Fibroblast of lung (primary cell): ENCODE results near the gene TRAPPC2L. TPM values are rescaled to one million over a fixed set of nuclear protein-coding genes. Genes with fewer than 3 reads are reported as not detected.
A peak's percentile ranks its signal among the peaks of the same experiment; 100 is the strongest.

Experiments
- DNase-seq, 2 donors: peaks; one replicate each; pipeline versions ENCODE4 v3.0.0 to v3.0.0-alpha.2; 2010; ENCODE audit warnings: low read depth in 2 of 2
- H2AFZ ChIP-seq: 2 replicates; pipeline ENCODE4 v1.5.1; 2012; ENCODE audit warnings: low read length, control low read depth, inconsistent platforms
- H3K27ac ChIP-seq: 2 replicates; pipeline ENCODE4 v1.5.1; 2011; ENCODE audit warnings: low read length, control low read depth; ENCODE audit not compliant: insufficient read depth
- H3K27me3 ChIP-seq: 2 replicates; pipeline ENCODE4 v1.5.1; 2011; ENCODE audit warnings: mild to moderate bottlenecking, low read length; ENCODE audit not compliant: control insufficient read depth, insufficient read depth
- H3K36me3 ChIP-seq: 2 replicates; pipeline ENCODE4 v1.5.1; 2011; ENCODE audit warnings: low read length; ENCODE audit not compliant: control insufficient read depth, insufficient read depth
- H3K4me1 ChIP-seq: 2 replicates; pipeline ENCODE4 v1.5.1; 2011; ENCODE audit warnings: low read length; ENCODE audit not compliant: control insufficient read depth, insufficient read depth; ENCODE audit errors: extremely low read depth
- H3K4me2 ChIP-seq: 2 replicates; pipeline ENCODE4 v1.5.1; 2011; ENCODE audit warnings: low read length, control low read depth; ENCODE audit not compliant: insufficient read depth; ENCODE audit errors: extremely low read depth
- H3K4me3 ChIP-seq, 4 experiments: fragments of 200-600 bp in 1 of 4; sonication (generic) in 1 of 4; replicated peaks in 1 of 4; 2 replicates each; pipeline ENCODE4 v1.5.1; 2011 to 2016; ENCODE audit warnings: low read length in 4 of 4, low read depth in 3 of 4, mild to moderate bottlenecking in 3 of 4, control low read depth in 2 of 4, inconsistent platforms in 1 of 4, mixed read lengths in 1 of 4; ENCODE audit not compliant: insufficient read depth in 1 of 4; ENCODE audit errors: control extremely low read depth in 1 of 4
- H3K79me2 ChIP-seq: 2 replicates; pipeline ENCODE4 v1.5.1; 2012; ENCODE audit warnings: mild to moderate bottlenecking, low read length, inconsistent platforms; ENCODE audit not compliant: control insufficient read depth, insufficient read depth
- H3K9ac ChIP-seq: 2 replicates; pipeline ENCODE4 v1.5.1; 2011; ENCODE audit warnings: mild to moderate bottlenecking, low read length, control low read depth; ENCODE audit not compliant: insufficient read depth
- H3K9me3 ChIP-seq: 2 replicates; pipeline ENCODE4 v1.5.1; 2012; ENCODE audit warnings: low read depth, low read length; ENCODE audit not compliant: control insufficient read depth, insufficient read depth
- H4K20me1 ChIP-seq: 2 replicates; pipeline ENCODE4 v1.5.1; 2011; ENCODE audit warnings: low read length; ENCODE audit not compliant: control insufficient read depth, insufficient read depth; ENCODE audit errors: extremely low read depth
- EZH2 ChIP-seq: IDR thresholded peaks from 2 replicates; pipeline ENCODE4 v1.5.1; 2012; ENCODE audit warnings: low read length, control low read depth, mild to moderate bottlenecking; ENCODE audit errors: missing control alignments
- polyA plus RNA-seq, 2 donors: library from polyadenylated mRNA; depleted of rRNA in 1 of 2; stranded (reverse) in 1 of 2; unstranded in 1 of 2; fragments of >200 nt; gene quantifications; 2 replicates each; pipeline ENCODE4 v1.2.1, GENCODE V29; 2011 to 2012; ENCODE audit warnings: missing spikeins in 1 of 2
- total RNA-seq: library from RNA; depleted of rRNA; stranded (reverse); fragments of >200 nt; gene quantifications from 2 replicates; pipeline ENCODE4 v1.2.1, GENCODE V29; 2014
- TF ChIP-seq, protein P1 (sequence below), 2 donors: IDR thresholded peaks in 1 of 2; conservative IDR thresholded peaks in 1 of 2; 1 replicate in 1 of 2; 2 replicates in 1 of 2; pipeline ENCODE4 v1.5.1; 2011 to 2012; ENCODE audit warnings: low read length in 2 of 2, control low read depth in 1 of 2, inconsistent platforms in 1 of 2, low read depth in 1 of 2, mild to moderate bottlenecking in 1 of 2

Gene TRAPPC2L
- total and polyA plus RNA-seq, 2 donors (not counting 1 experiment from before 2014, with no cell fraction given): 47.7 to 63.7 TPM

DNA sequence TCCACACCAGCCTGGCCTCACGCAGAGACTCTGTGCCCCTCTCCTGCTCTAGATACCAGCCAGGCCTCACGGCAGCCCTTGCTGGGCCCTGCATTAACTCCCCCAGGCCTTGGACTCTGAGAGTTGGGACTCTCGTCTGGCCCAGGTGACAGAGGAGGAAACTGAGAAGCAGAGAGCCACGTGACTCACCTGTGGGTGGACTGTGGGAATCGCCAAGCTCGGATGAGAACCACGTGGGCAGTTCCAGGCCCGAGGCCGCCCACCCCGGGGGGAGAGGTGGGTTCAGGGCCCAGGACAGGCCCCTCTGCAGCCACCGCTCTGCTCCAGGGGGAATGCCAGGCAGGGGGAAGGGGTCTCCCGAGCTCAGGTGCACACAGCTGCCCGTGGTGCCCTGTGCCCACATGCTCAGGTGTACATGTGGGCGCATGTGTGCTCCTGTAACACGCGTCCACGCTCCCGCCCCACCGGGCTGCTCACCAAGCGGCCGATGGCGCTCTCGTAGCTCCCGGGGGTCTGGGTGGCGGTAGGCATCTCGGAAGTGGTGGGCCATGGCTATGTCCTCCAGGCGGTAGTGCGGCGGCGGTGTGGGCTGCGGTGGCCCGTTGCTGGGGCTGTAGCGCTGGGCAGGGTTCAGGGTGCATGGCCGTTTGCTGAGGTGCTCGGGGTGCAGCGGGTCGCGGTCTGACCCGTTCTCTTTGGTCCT, 27.8 kb downstream of the TRAPPC2L start:
- H3K4me3 ChIP-seq: no peak overlapping the region
- no peak overlapping the region for H3K4me2 ChIP-seq
- H2AFZ ChIP-seq: no peak overlapping the region
- H3K36me3 ChIP-seq: no peaks in the 10 kb centered on the region
- no peak overlapping the region for H3K27ac ChIP-seq
- no peaks in the 10 kb centered on the region for H3K9me3 ChIP-seq
- no peaks in the 10 kb centered on the region for H3K27me3 ChIP-seq
- H3K4me1 ChIP-seq: peaks cover 17% of the 10 kb centered on the region
- H3K9ac ChIP-seq: no peak overlapping the region
- no peak for DNase-seq
- TF ChIP-seq EZH2: no peak
- TF ChIP-seq, protein P1, sequence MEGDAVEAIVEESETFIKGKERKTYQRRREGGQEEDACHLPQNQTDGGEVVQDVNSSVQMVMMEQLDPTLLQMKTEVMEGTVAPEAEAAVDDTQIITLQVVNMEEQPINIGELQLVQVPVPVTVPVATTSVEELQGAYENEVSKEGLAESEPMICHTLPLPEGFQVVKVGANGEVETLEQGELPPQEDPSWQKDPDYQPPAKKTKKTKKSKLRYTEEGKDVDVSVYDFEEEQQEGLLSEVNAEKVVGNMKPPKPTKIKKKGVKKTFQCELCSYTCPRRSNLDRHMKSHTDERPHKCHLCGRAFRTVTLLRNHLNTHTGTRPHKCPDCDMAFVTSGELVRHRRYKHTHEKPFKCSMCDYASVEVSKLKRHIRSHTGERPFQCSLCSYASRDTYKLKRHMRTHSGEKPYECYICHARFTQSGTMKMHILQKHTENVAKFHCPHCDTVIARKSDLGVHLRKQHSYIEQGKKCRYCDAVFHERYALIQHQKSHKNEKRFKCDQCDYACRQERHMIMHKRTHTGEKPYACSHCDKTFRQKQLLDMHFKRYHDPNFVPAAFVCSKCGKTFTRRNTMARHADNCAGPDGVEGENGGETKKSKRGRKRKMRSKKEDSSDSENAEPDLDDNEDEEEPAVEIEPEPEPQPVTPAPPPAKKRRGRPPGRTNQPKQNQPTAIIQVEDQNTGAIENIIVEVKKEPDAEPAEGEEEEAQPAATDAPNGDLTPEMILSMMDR (conservative IDR thresholded peaks at IDR 0.05 in 1 of 2, IDR thresholded peaks at IDR 0.05 in 1 of 2; ENCODE audit: low read depth in 1 of 2, low read length in 2 of 2): no peak
- H3K79me2 ChIP-seq: no peaks in the 10 kb centered on the region
- no peaks in the 10 kb centered on the region for H4K20me1 ChIP-seq

DNA sequence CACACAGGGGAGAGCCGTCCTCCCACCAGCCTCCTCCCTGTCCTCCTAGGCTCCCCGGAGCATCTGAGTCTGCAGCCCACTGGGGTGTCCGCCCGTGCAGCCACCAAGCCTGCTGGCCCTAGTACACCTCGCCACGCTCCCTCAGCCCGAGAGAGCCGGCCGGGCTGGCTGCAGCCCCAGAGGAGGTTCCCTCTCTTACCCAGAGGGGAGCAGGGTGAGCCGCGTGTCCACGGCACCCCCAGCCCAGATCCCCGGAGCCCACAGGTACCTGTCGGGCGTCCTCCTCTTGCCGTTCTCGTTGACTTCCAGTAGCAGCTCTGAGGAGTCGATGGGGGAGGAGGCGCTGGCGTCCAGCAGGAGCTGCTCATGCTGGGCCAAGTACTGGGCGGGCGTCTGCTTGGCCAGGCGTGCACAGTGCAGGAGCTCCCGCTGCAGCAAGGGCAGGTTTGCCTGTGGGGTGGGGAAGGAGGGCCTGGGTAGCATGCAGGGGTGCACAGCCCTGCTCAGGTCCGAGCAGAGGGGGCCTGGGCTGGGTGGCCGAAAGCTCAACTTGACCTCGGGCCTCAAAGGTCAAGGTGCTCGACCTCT, 28.9 kb downstream of the TRAPPC2L start:
- Histone ChIP-seq H3K4me1 (peaks cover 17% of the 10 kb centered on the region), H3K4me3 (no peak overlapping the region), H3K4me2 (no peak overlapping the region), H4K20me1 (no peaks in the 10 kb centered on the region), H3K9ac (no peak overlapping the region), H2AFZ (no peak overlapping the region), H3K36me3 (no peaks in the 10 kb centered on the region), H3K27ac (no peak overlapping the region), H3K27me3 (no peaks in the 10 kb centered on the region), H3K79me2 (no peaks in the 10 kb centered on the region), H3K9me3 (no peaks in the 10 kb centered on the region)
- no peak for DNase-seq
- no peak for TF ChIP-seq EZH2
- TF ChIP-seq, protein P1 (conservative IDR thresholded peaks at IDR 0.05 in 1 of 2, IDR thresholded peaks at IDR 0.05 in 1 of 2; ENCODE audit: low read depth in 1 of 2, low read length in 2 of 2): no peak

DNA sequence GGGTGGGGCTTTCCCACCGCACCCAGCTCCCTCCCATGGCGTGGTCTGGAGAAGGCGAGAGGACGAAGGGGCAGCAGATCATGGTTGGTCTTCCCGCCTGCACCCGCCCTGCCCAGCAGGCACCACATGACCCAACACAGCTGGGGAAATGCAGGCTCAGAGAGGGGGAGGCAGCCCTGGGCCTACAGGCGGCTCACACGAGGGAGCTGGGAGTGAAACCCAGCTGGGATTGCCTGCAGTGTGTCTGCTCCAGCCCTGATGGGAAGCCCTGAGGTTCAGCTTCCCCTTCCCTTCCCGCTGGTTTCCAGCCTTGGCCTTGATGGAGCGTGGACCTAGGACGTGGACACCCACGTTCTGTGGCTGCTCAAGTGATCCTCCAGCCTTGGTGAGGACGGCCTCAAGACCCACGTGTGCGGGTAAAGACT, 29.5 kb downstream of the TRAPPC2L start:
- Histone ChIP-seq H3K4me2 (no peak overlapping the region), H3K27me3 (no peaks in the 10 kb centered on the region), H3K79me2 (no peaks in the 10 kb centered on the region), H3K9me3 (no peaks in the 10 kb centered on the region), H3K27ac (peak overlapping the region; percentile 16), H3K4me1 (peaks cover 17% of the 10 kb centered on the region), H2AFZ (no peak overlapping the region), H3K4me3 (no peak overlapping the region), H4K20me1 (no peaks in the 10 kb centered on the region), H3K9ac (peak overlapping the region; percentile 8), H3K36me3 (no peaks in the 10 kb centered on the region)
- DNase-seq: peak in 1 of 2 donors; percentile 26
- TF ChIP-seq, protein P1 (conservative IDR thresholded peaks at IDR 0.05 in 1 of 2, IDR thresholded peaks at IDR 0.05 in 1 of 2; ENCODE audit: low read depth in 1 of 2, low read length in 2 of 2): no peak
- TF ChIP-seq EZH2: no peak
